GM12878 (cell line): ENCODE data around the gene STKLD1. TPM values are rescaled to one million over a fixed set of nuclear protein-coding genes. Genes with fewer than 3 reads are reported as not detected.

Experiments
- ATAC-seq: fragments of 200-7000 bp; cut with Tn5 transposase; 3 replicates; pipeline ENCODE4 v1.9.1; 2020; ENCODE audit warnings: mild to moderate bottlenecking, moderate library complexity
- BruUV-seq: library from RNA; stranded (reverse); fragments of 400-500 nt; replicated peaks from 2 replicates; lab custom pipeline; 2021; lab: Mats Ljungman, UMichigan
- CTCF ChIA-PET: fragments of 300-600 bp; sonication (Branson Sonifier 250); formaldehyde crosslinking; extraction: SDS; loops from one replicate; lab custom pipeline; 2021; ENCODE audit warnings: inconsistent platforms; lab: Yijun Ruan, JAX
- POLR2A ChIA-PET: fragments of 350-600 bp; formaldehyde crosslinking; extraction: SDS; loops from one replicate; lab custom pipeline; 2021; ENCODE audit warnings: inconsistent platforms; lab: Charles Lee
- RAD21 ChIA-PET: fragments of 300-600 bp; sonication (Branson Sonifier 250); formaldehyde crosslinking; loops from one replicate; lab custom pipeline; 2023; ENCODE audit warnings: antibody characterized with exemption; ENCODE audit not compliant: unreplicated experiment; lab: Charles Lee
- SMC1A ChIA-PET: fragments of 300-600 bp; sonication (Branson Sonifier 250); formaldehyde crosslinking; loops from one replicate; lab custom pipeline; 2023; ENCODE audit not compliant: unreplicated experiment, uncharacterized antibody; lab: Charles Lee
- DNase-seq: peaks from one replicate; pipeline ENCODE4 v3.0.0-alpha.2; 2011; ENCODE audit warnings: low read depth, low spot score
- FAIRE-seq: peaks from 3 replicates; lab custom pipeline; 2011; peaks lifted over from hg19 to GRCh38; lab: Jason Lieb, UNC
- H2AFZ ChIP-seq: 2 replicates; pipeline ENCODE4 v1.6.0; 2011; ENCODE audit warnings: low read depth, low read length, control low read depth; ENCODE audit not compliant: control insufficient read depth
- H3K27ac ChIP-seq: 2 replicates; pipeline ENCODE4 v1.5.1; 2011; ENCODE audit warnings: control low read depth; ENCODE audit not compliant: control insufficient read depth, insufficient read depth
- H3K27me3 ChIP-seq, 2 experiments: replicated peaks in 1 of 2; 2 replicates each; pipeline versions ENCODE4 v1.6.0 to v1.6.1; 2011; ENCODE audit warnings: low read length in 1 of 2; ENCODE audit not compliant: control insufficient read depth in 2 of 2, insufficient read depth in 2 of 2
- H3K36me3 ChIP-seq, 2 experiments: 2 replicates each; pipeline ENCODE4 v1.5.1; 2011; ENCODE audit warnings: low read length in 1 of 2; ENCODE audit not compliant: control insufficient read depth in 2 of 2, insufficient read depth in 2 of 2
- H3K4me1 ChIP-seq: 2 replicates; pipeline ENCODE4 v1.6.1; 2011; ENCODE audit warnings: mild to moderate bottlenecking, low read length, moderate library complexity, mixed read lengths; ENCODE audit not compliant: control insufficient read depth, insufficient read depth
- H3K4me2 ChIP-seq: 2 replicates; pipeline ENCODE4 v1.6.0; 2011; ENCODE audit warnings: control low read depth; ENCODE audit not compliant: control insufficient read depth, insufficient read depth
- H3K4me3 ChIP-seq: fragments of 200-600 bp; sonication (generic); 2 replicates; pipeline ENCODE4 v1.5.1; 2016
- H3K79me2 ChIP-seq: 2 replicates; pipeline ENCODE4 v1.6.0; 2011; ENCODE audit warnings: low read length; ENCODE audit not compliant: control insufficient read depth, insufficient read depth
- H3K9ac ChIP-seq: 2 replicates; pipeline ENCODE4 v1.8.0; 2011; ENCODE audit warnings: low read length, control low read depth, mixed read lengths; ENCODE audit not compliant: control insufficient read depth, insufficient read depth
- H3K9me3 ChIP-seq: replicated peaks from 3 replicates; pipeline ENCODE4 v1.5.1; 2011; ENCODE audit warnings: mild to moderate bottlenecking, low read length; ENCODE audit not compliant: control insufficient read depth, insufficient read depth
- H4K20me1 ChIP-seq: 2 replicates; pipeline ENCODE4 v1.6.0; 2011; ENCODE audit not compliant: control insufficient read depth, insufficient read depth
- EP300 ChIP-seq, 2 experiments: fragments of 150-350 bp in 1 of 2; IDR thresholded peaks; 2 replicates each; pipeline ENCODE4 v1.6.1; 2011 to 2012; ENCODE audit warnings: low read depth in 2 of 2, low read length in 2 of 2, borderline replicate concordance in 1 of 2, improper control_type of control experiment in 1 of 2, inconsistent platforms in 1 of 2; ENCODE audit not compliant: control insufficient read depth in 1 of 2
- FOXM1 ChIP-seq: IDR thresholded peaks from 2 replicates; pipeline ENCODE4 v1.6.1; 2012; ENCODE audit warnings: low read depth, mild to moderate bottlenecking, inconsistent platforms, low read length, moderate library complexity
- JUND ChIP-seq: IDR thresholded peaks from 2 replicates; pipeline ENCODE4 v1.6.1; 2012; ENCODE audit warnings: low read depth, mild to moderate bottlenecking, low read length, improper control_type of control experiment, moderate library complexity
- MYB ChIP-seq: fragments of 150-350 bp; IDR thresholded peaks from 2 replicates; pipeline ENCODE4 v1.6.1; 2014; ENCODE audit warnings: mild to moderate bottlenecking, low read depth, low read length, borderline replicate concordance
- NR2C2 ChIP-seq: IDR thresholded peaks from 2 replicates; pipeline ENCODE4 v1.6.1; 2011; ENCODE audit warnings: borderline replicate concordance, low read depth; ENCODE audit not compliant: control insufficient read depth, insufficient read length
- SIX5 ChIP-seq: IDR thresholded peaks from 2 replicates; pipeline ENCODE4 v1.6.1; 2011; ENCODE audit warnings: mild to moderate bottlenecking, low read depth, low read length, moderate library complexity; ENCODE audit not compliant: severe bottlenecking
- SMAD1 ChIP-seq: fragments of 450-650 bp; IDR thresholded peaks from 2 replicates; pipeline ENCODE4 v1.6.1; 2018; ENCODE audit warnings: mild to moderate bottlenecking, low read depth; ENCODE audit not compliant: partially characterized antibody
- SMC3 ChIP-seq: IDR thresholded peaks from 2 replicates; pipeline ENCODE4 v1.6.1; 2011; ENCODE audit warnings: low read length, improper control_type of control experiment, borderline replicate concordance
- SP1 ChIP-seq: IDR thresholded peaks from one replicate; pipeline ENCODE4 v1.6.1; 2011; ENCODE audit warnings: low read depth, low read length
- SREBF1 ChIP-seq: IDR thresholded peaks from 2 replicates; pipeline ENCODE4 v1.6.1; 2012; ENCODE audit warnings: mild to moderate bottlenecking, low read length
- SUPT20H ChIP-seq: IDR thresholded peaks from 2 replicates; pipeline ENCODE4 v1.6.1; 2011; ENCODE audit warnings: low read depth, mild to moderate bottlenecking, low read length, moderate library complexity, borderline replicate concordance; ENCODE audit not compliant: control insufficient read depth
- YY1 ChIP-seq: IDR thresholded peaks from 2 replicates; pipeline ENCODE4 v1.6.1; 2011; ENCODE audit warnings: low read depth, mild to moderate bottlenecking, low read length
- ZNF622 ChIP-seq: fragments of 450-650 bp; IDR thresholded peaks from 2 replicates; pipeline ENCODE4 v1.6.1; 2017; ENCODE audit warnings: mild to moderate bottlenecking, inconsistent platforms
- ZSCAN29 ChIP-seq: fragments of 450-650 bp; IDR thresholded peaks from 2 replicates; pipeline ENCODE4 v1.6.1; 2017; ENCODE audit warnings: mild to moderate bottlenecking, moderate library complexity
- ZZZ3 ChIP-seq: IDR thresholded peaks from 2 replicates; pipeline ENCODE4 v1.6.1; 2011; ENCODE audit warnings: low read depth; ENCODE audit not compliant: control insufficient read depth, insufficient read length
- WGBS: methylation state at CpG from one replicate; pipeline ENCODE4 v1.1.6; 2016; ENCODE audit warnings: low lambda C conversion rate; ENCODE audit not compliant: insufficient replicate concordance, insufficient coverage; ENCODE audit errors: missing lambda C conversion rate; 5-methylcytosine and 5-hydroxymethylcytosine counted together
- in situ Hi-C: fragments of 300-500 bp; cut with MboI; formaldehyde crosslinking; loops from 9 replicates; pipeline ENCODE4 v1.14.3; 2018; ENCODE audit warnings: mixed read lengths
- intact Hi-C: fragments of 100-400 bp; cut with micrococcal nuclease; formaldehyde crosslinking; loops from one replicate; pipeline ENCODE4 v1.14.2; 2022; ENCODE audit not compliant: unreplicated experiment
- polyA plus RNA-seq, 11 experiments: library from polyadenylated mRNA; depleted of rRNA in 4 of 11; unstranded in 6 of 11; stranded (reverse) in 5 of 11; fragments of >200 nt; fragmentation: Nextera tagmentation in 4 of 11; fragmentation: Illumina TruSeq in 1 of 11; extraction: Ambion mirVana in 4 of 11; extraction: Trizol in 1 of 11; gene quantifications; 1 replicate in 1 of 11; 2 replicates in 10 of 11; pipeline versions ENCODE4 v1.2.1 to v1.2.3, GENCODE V29; 2011 to 2016; ENCODE audit warnings: inconsistent platforms in 2 of 11, missing spikeins in 2 of 11, low read depth in 1 of 11
- total RNA-seq, 4 experiments: library from RNA; depleted of rRNA in 3 of 4; stranded (reverse); fragments of >200 nt in 3 of 4; fragmentation: Illumina TruSeq in 1 of 4; extraction: Trizol in 1 of 4; gene quantifications; 2 replicates each; pipeline versions ENCODE4 v1.2.1 to v1.2.3, GENCODE V29; 2013 to 2021
- TF ChIP-seq, protein P1 (sequence below): fragments of 450-650 bp; IDR thresholded peaks from 2 replicates; pipeline ENCODE4 v1.6.1; 2016; ENCODE audit warnings: mild to moderate bottlenecking
- TF ChIP-seq, protein P2 (sequence below): fragments of 450-650 bp; IDR thresholded peaks from 2 replicates; pipeline ENCODE4 v1.6.1; 2016; ENCODE audit warnings: mild to moderate bottlenecking, moderate library complexity, borderline replicate concordance

Gene STKLD1
- total and polyA plus RNA-seq, 10 of the 15 experiments (the other 5 are each of a cell fraction or from before 2014, with no cell fraction given), result 0.07 to 0.40 (median 0.29) TPM; not detected in 4

DNA sequence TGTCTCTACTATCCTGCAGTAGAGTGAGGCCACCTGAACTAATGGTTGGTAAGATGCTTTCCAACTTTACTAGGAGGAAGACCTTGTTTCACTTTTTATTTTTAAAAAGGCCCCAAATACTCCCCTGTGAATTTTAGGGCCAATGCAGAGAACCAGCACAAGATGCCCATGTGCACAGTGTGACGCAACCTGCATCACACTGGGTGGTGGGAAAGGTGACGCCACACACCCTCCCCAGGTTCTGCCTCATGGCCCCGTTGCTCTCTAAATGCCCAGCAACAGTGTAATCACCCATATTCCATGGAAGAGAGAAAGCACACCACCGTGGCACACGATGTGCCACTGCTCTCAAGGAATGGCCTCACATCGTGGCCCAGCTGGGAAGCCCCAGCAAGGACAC is 6.7 kb upstream of the STKLD1 start (continued):
- no peak for TF ChIP-seq EP300 (IDR thresholded peaks at IDR 0.05; ENCODE audit: borderline replicate concordance in 1 of 2, control insufficient read depth in 1 of 2, low read depth in 2 of 2, low read length in 2 of 2)
- no peak for TF ChIP-seq JUND
- TF ChIP-seq, all 136 proteins: peak for 0

DNA sequence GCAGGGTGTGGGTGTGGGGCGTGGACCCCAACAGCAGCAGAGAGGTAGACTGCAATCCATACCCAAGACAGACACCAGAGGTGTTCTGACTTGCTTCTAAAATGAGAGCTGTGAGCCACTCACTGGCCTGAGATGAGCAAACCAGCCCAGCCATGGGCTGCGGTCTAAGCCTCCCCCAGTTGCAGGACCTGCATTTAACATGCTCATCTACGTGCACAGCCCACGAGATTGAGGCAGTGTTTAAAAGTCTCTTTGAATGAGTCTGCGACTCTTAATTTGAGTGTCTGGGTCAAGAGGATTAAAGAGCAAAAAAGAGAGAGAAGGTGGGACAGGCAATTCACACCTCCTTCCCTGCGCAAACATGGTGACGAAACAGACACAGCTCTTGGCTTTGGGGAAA is 6.2 kb upstream of the STKLD1 start:
- no peak overlapping the region for H3K9ac ChIP-seq
- no peak overlapping the region for H3K27ac ChIP-seq
- peaks cover 78% of the 10 kb centered on the region for H3K79me2 ChIP-seq
- no peak overlapping the region for H2AFZ ChIP-seq
- H4K20me1 ChIP-seq, result peaks cover 37% of the 10 kb centered on the region
- H3K27me3 ChIP-seq, result no peaks in the 10 kb centered on the region
- no peak overlapping the region for H3K4me2 ChIP-seq
- 50% methylated on average over 7 of the region's 7 CpGs for WGBS
- no peaks in the 10 kb centered on the region for H3K9me3 ChIP-seq
- CTCF ChIA-PET, result no interaction called here
- SMC1A ChIA-PET, result no interaction called here
- in situ Hi-C loops (no loop called here), intact Hi-C loops (loop anchor here (5.0 kb wide), 1 partner anchor 33 kb away; the partner anchor contains the start of gene SURF6)
- no peak for ATAC-seq
- peaks cover 22% of the 10 kb centered on the region for H3K4me1 ChIP-seq
- BruUV-seq, result no TSS peak
- RAD21 ChIA-PET, result no interaction called here
- peaks cover 24 to 35% of the 10 kb centered on the region in 2 experiments for H3K36me3 ChIP-seq
- POLR2A ChIA-PET, result interaction anchor here (1.1 to 1.4 kb wide), 2 partner anchors 13 to 14 kb away, joined by 3 read pairs; partner anchors contain the start of gene SURF1
- DNase-seq, result no peak
- FAIRE-seq, result no peak
- no peak overlapping the region for H3K4me3 ChIP-seq
- TF ChIP-seq NR2C2 (no peak), SP1 (no peak), SMAD1 (no peak), SMC3 (no peak), SUPT20H (no peak), YY1 (no peak), MYB (no peak), ZZZ3 (no peak), ZSCAN29 (no peak), ZNF622 (no peak), FOXM1 (no peak), SIX5 (no peak), SREBF1 (no peak)
- TF ChIP-seq, protein P1, sequence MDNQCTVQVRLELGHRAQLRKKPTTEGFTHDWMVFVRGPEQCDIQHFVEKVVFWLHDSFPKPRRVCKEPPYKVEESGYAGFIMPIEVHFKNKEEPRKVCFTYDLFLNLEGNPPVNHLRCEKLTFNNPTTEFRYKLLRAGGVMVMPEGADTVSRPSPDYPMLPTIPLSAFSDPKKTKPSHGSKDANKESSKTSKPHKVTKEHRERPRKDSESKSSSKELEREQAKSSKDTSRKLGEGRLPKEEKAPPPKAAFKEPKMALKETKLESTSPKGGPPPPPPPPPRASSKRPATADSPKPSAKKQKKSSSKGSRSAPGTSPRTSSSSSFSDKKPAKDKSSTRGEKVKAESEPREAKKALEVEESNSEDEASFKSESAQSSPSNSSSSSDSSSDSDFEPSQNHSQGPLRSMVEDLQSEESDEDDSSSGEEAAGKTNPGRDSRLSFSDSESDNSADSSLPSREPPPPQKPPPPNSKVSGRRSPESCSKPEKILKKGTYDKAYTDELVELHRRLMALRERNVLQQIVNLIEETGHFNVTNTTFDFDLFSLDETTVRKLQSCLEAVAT, result no peak
- TF ChIP-seq, protein P2, sequence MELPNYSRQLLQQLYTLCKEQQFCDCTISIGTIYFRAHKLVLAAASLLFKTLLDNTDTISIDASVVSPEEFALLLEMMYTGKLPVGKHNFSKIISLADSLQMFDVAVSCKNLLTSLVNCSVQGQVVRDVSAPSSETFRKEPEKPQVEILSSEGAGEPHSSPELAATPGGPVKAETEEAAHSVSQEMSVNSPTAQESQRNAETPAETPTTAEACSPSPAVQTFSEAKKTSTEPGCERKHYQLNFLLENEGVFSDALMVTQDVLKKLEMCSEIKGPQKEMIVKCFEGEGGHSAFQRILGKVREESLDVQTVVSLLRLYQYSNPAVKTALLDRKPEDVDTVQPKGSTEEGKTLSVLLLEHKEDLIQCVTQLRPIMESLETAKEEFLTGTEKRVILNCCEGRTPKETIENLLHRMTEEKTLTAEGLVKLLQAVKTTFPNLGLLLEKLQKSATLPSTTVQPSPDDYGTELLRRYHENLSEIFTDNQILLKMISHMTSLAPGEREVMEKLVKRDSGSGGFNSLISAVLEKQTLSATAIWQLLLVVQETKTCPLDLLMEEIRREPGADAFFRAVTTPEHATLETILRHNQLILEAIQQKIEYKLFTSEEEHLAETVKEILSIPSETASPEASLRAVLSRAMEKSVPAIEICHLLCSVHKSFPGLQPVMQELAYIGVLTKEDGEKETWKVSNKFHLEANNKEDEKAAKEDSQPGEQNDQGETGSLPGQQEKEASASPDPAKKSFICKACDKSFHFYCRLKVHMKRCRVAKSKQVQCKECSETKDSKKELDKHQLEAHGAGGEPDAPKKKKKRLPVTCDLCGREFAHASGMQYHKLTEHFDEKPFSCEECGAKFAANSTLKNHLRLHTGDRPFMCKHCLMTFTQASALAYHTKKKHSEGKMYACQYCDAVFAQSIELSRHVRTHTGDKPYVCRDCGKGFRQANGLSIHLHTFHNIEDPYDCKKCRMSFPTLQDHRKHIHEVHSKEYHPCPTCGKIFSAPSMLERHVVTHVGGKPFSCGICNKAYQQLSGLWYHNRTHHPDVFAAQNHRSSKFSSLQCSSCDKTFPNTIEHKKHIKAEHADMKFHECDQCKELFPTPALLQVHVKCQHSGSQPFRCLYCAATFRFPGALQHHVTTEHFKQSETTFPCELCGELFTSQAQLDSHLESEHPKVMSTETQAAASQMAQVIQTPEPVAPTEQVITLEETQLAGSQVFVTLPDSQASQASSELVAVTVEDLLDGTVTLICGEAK, result no peak
